GM18858 (cell line): ENCODE results near the gene SLC30A5.
A peak's percentile ranks its signal among the peaks of the same experiment; 100 is the strongest.

Experiments used
- ATAC-seq: cut with Tn5 transposase; IDR thresholded peaks from one replicate; pipeline ENCODE4 v1.9.1; 2021; ENCODE audit not compliant: unreplicated experiment

Gene SLC30A5

DNA sequence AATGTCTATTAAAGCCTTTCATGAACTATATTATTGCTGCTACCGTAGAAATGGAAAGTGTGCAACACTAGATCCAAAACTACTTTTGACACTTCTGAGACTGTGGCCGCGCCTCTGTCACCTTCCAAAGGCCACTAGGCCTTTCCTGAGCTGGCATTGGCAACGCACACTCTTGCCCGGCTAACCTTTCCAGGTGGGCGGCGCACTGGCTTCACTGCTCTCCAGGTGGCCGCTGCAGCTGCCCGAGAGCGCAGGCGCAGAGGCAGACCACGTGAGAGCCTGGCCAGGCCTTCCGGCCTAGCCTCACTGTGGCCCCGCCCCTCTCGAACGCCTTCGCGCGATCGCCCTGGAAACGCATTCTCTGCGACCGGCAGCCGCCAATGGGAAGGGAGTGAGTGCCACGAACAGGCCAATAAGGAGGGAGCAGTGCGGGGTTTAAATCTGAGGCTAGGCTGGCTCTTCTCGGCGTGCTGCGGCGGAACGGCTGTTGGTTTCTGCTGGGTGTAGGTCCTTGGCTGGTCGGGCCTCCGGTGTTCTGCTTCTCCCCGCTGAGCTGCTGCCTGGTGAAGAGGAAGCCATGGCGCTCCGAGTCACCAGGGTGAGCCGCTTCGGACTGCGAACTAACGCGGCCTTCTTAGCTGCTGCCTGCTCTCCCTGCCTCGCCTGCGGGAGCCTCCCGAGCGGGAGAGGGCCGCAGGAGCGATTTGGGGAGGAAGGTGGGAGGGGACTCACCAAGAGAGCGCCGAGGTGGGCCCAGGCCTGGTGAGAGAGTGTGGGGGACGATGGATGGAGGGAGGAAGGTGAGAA is 73.1 kb downstream of the SLC30A5 start, which contains the start of gene CCNB1:
TSS of gene CCNB1 (plus strand) at position 465 of the 807 bp plus-strand sequence. CDS start at position 578, 113 bp downstream.
- ATAC-seq: peak; percentile 98

DNA sequence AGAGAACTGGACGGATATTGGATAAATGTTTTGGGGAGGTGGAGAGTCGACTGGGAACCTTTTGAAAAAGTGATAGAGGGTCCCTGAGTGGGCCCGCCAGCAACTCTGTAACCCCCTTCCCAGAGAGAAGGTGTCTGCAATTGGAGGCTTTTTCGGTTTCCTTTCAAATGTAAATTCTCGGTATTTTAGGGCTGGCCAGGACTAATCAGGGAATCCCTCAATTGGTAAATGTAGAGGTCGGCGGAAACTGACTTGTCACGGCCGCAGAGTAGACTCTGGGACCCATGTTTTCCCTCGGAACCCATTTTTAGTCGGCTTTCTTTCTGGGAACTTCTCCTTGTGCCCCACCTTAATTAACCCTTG is 73.7 kb downstream of the SLC30A5 start:
- ATAC-seq: no peak

DNA sequence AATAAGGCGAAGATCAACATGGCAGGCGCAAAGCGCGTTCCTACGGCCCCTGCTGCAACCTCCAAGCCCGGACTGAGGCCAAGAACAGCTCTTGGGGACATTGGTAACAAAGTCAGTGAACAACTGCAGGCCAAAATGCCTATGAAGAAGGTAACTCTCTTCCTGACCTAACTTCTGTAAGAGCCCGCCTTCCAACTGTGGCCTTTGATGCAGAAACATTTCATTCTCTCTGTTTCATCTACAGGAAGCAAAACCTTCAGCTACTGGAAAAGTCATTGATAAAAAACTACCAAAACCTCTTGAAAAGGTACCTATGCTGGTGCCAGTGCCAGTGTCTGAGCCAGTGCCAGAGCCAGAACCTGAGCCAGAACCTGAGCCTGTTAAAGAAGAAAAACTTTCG is 74.1 kb downstream of the SLC30A5 start:
- ATAC-seq: no peak

DNA sequence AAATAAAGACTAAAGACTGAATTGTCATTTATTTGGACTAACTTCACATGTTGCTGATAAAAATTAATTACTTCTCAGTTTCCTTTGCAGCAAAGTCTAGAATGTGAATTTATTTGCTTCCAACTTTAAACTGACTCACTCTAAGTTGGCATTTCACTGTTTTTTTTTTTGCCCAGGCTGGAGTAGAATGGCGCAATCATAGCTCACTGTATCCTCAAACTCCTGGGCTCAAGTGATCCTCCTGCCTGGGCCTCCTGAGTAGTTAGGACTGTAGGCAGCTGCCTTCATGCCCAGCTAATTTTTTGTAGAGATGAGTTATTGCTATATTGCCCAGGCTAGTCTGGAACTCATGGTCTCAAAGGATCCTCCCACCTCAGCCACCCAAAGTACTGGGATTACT is 76.7 kb downstream of the SLC30A5 start:
- ATAC-seq: no peak

DNA sequence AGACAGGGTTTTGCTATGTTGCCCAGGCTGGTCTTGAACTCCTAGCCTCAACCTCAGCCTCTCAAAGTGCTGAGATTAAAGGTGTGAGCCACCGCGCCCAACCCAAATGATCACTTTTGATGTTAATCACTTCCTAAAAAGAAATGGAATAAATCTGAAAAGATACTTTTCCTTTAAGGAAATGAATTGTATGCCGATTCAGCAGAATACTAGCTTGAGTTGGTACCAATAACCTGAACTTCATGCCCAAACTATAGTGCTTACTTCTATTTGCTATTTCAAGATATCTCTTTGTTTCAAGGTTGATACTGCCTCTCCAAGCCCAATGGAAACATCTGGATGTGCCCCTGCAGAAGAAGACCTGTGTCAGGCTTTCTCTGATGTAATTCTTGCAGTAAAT is 77.2 kb downstream of the SLC30A5 start:
- no peak for ATAC-seq
